NCI-H2227 (cell line): ENCODE results near the gene FADS3.
A peak's percentile ranks its signal among the peaks of the same experiment; 100 is the strongest.

Experiments used
- DNase-seq: peaks from one replicate; lab custom pipeline; 2025; ENCODE audit not compliant: unreplicated experiment; lab: John Stamatoyannopoulos, UW

The FADS3 gene, protein sequence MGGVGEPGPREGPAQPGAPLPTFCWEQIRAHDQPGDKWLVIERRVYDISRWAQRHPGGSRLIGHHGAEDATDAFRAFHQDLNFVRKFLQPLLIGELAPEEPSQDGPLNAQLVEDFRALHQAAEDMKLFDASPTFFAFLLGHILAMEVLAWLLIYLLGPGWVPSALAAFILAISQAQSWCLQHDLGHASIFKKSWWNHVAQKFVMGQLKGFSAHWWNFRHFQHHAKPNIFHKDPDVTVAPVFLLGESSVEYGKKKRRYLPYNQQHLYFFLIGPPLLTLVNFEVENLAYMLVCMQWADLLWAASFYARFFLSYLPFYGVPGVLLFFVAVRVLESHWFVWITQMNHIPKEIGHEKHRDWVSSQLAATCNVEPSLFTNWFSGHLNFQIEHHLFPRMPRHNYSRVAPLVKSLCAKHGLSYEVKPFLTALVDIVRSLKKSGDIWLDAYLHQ

DNA sequence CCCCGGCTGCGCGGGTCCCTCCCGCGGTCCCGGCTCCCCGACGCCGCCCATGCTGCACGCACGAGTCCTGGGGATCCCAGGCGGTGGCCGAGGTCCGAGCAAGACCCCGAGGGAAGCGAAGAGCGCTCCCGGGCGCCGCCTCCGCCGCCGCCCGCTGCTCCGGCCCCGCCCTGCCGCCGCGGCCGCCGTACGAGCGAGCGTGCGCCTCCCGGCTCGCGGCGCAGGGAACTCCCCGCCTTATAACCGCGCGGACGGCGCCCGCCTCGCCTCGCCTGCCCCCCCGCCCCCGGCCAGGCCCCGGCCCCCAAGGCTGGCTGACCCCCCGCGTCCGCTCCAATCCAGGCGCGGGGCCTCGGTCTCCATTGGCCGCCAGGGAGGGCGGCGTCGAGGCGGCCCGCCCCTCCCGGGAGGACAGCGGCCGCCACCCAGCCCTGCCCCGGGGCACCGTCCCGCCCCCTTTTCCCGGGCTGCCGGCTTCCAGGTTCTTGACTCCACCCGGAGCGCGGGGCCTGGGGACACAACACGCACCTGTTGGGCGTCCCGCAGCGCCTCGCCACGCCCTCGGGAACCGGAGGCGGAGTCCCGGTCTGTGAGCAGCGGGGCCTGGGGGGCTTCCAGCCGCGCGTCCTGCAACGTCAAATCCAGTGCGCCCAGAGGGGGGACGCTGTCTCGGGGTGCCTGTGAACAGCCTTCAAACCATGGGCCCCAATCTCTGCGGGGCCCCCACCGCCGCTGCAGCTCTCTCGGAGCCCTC, at the start of gene FADS3:
TSS of gene FADS3 (minus strand) at position 215 of the 754 bp plus-strand sequence. CDS start at position 51, 164 bp downstream.
- peak; percentile 93 for DNase-seq

DNA sequence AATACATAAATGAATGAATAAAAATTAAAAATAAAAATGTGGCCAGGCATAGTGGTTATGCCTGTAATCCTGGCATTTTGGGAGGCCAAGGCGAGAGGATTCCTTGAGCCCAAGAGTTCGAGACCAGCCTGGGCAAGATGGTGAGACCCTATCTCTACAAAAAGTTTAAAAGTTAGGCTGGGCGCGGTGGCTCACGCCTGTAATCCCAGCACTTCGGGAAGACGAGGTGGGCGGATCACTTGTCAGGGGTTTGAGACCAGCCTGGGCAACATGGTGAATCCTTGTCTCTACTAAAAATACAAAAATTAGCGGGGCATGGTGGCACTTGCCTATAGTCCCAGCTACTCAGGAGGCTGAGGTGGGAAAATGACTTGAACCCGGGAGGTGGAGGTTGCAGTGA, 49.1 kb upstream of the FADS3 start:
- DNase-seq, result no peak

DNA sequence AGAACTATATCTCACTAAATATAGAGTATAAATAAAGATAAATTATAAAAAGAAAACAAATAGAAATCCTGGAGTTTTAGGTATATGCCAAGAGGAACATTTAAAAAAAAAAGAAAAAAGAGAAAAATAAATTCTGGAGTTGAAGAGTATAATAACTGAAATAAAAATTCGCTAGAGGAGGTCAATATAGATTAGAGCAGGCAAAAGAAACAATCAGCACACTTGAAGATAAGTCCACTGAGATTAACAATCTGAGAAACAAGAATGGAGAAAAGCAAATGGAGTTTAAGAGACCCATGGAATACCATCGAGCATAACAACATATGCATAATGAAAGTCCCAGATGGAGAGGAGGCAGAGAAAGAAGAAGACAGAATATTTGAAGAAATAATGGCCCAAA, 44.5 kb upstream of the FADS3 start:
- DNase-seq, result no peak

DNA sequence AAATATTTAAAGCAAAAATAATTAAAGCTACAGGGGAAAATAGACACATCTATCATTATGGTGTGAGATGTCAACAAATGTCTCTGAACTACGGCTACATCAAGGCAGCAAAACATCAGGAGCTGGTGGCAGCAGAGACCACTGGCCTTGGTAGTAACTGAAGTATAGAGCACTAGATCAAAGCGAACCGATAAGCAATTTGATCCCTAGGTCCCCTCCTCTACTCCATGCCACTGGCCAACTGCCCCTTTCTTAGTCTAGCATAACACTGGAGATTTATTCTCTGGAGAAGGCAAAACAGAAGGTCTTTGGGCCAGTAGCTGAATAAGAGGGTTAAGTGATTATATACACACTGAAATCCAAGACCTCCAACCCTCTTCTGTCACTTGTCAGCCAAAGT, 39.6 kb upstream of the FADS3 start:
- DNase-seq, result no peak

DNA sequence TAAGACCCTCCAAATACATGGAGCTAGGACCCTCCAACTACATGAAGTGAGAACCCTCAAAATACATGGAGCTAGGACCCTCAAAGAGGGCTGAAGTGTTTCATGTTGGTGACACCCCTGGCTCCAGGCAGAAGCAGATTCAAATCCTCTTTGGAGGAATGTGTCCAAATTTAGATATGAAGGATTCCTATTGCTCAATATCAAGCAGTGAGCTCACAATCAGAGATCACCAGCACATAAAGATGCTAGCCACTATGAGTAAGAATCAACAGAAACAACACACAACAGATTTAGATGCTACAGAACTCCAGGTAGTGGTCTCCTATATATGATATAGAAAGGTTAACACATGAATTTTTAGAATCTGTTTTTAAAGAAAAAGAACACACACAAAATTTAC, 37.3 kb upstream of the FADS3 start:
- DNase-seq, result no peak

DNA sequence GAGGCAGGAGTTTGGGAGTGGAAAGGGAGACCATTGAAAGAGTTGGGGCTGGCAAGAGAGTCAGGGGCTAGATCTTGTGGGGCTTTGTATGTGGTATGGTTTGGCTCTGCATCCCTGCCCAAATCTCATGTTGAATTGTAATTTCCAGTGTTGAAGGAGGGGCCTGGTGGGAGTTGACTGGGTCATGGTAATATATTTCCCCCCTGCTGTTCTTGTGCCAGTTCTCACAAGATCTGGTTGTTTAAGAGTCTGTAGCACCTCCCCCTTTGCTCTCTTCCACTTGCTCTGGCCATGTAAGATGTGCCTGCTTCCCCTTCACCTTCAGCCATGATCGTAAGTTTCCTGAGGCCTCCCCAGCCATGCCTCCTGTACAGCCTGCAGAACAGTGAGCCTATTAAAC, 36.2 kb upstream of the FADS3 start:
- DNase-seq, result no peak

DNA sequence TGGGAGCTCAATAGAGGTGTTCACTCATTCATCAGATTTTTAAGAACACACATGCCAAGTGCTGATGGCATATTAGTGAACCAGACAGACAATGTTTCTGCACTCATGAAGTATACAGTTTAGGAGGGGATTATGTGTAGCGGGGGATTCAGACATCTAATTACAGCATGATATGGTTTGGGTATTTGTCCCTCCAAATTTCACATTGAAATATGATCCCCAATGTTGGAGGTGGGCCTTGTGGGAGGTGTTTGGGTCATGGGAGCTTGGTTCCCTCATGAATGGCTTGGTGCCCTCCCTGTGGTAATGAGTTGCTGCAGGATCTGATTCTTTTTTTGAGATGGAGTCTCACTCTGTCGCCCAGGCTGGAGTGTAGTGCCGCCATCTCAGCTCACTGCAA, 34.9 kb upstream of the FADS3 start:
- DNase-seq, result no peak

DNA sequence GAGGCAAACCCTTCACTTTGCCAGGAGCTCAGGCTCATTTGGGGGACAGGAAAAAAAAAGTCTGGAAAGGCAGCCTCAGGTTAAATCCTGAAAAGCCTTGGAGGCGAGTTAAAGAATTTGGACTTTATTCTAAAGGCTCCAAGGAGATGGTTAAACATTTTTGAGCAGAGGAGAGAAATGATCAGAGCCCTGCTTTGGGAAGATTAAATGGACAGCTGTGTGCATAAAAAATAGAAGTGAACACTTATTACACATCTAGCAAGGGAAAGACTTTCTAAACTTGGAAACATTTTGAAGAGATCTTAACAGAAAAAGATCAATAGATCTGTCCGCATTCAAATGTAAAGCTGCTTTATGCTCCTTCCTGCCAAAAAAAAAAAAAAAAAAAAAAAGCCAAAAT, 34.4 kb upstream of the FADS3 start:
- DNase-seq, result no peak

DNA sequence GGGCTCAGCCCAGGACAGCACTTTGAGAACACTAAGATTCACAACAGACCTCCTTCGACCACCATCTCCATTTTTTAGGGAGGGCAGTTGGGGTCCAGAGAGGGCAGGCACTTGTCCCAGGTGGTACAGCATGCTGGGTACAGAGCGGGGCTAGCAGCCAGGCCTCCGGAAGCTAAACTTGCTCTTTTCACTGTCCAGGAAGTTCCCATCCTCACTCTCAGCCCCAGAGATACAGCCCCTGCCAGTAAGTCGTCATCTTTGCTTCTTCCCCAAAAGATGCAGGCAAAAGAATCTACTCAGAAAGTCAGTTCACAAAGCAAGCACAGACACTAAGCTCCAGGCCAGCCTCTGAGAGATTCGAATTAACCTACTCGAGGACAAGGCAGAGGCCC, 32.7 kb upstream of the FADS3 start:
- DNase-seq, result no peak

DNA sequence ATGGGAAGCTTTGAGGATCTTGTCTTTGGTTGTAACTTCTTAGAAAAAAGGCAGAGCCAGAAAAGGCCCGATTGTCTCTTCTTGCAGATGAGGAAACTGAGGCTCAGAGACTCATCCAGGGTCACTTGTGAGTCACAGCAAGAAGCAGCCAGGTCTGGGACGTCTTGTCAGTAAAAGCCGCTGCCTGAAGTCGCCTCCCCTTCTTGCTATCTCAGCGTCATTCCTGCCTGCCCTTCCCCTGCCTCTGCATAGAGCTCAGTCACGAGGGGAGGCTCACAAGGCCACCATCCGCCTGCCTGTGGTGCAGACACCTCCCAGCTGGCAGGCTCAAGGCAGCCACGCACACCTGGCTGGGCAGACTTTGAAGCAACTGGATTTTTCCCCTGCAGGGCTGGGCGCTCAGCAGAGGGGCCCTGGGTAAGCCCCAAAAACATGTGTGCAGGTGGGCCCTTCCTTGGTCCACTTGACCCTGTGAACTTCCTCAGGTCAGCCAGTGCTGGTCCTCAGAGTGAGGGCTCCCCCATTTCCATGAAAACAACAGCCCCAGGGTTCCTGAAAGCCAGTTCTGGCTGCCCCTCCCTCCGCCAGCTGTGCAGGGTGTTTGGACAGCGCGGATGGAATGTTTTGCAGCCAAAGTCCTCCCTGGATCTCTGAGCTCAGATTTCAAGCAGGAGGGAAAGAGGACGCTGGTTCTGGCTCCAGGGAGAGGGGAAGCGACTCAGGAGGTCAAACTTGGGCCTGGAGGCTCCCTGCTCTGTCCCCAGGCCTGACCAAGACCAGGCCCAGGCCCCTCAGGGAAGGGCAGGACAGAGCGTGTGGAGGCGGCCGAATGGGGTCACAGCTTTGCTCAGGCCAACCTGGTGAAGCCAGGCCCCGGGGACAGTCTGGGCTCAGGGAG, 32.1 kb upstream of the FADS3 start:
- DNase-seq, result peak; percentile 44

DNA sequence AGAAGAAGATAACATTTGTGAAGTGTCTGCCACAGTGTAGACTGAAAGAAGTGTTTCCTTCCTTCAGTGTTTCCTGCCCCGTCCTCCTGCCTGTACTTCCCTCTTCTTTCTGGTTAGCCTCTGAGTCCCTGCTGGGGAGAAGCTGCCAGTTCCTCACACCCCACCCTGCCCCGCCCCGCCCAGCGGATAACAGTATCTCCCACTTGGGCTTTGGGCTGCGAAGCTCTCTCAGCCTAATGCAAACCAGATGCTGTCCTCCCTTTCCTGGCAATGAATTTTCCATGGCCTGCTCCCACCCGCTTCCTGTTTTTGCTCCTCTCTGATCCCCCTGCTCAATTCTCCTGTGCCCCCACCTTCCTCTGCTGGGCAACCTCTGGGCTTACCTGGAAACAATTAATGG, 31.2 kb upstream of the FADS3 start:
- no peak for DNase-seq

DNA sequence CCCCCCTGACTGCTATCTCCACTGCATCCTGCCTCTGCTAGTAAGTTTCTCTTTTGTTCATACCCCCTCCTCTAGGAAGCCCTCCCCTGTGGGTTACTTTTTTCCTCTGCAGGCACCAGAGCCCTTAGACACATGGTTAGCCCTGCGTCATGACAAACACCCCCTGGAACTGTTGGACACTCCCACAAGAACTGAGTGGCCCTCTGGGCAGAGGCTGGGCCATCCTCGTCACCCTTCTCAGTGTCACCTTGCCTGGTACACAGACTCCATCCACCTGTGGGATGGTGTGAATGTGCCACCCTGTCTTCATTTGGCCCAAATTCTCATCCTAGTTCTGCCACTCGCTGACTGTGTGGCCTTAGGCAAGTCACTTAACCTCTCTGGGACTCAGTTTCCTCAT, 30.1 kb upstream of the FADS3 start:
- DNase-seq, result no peak

DNA sequence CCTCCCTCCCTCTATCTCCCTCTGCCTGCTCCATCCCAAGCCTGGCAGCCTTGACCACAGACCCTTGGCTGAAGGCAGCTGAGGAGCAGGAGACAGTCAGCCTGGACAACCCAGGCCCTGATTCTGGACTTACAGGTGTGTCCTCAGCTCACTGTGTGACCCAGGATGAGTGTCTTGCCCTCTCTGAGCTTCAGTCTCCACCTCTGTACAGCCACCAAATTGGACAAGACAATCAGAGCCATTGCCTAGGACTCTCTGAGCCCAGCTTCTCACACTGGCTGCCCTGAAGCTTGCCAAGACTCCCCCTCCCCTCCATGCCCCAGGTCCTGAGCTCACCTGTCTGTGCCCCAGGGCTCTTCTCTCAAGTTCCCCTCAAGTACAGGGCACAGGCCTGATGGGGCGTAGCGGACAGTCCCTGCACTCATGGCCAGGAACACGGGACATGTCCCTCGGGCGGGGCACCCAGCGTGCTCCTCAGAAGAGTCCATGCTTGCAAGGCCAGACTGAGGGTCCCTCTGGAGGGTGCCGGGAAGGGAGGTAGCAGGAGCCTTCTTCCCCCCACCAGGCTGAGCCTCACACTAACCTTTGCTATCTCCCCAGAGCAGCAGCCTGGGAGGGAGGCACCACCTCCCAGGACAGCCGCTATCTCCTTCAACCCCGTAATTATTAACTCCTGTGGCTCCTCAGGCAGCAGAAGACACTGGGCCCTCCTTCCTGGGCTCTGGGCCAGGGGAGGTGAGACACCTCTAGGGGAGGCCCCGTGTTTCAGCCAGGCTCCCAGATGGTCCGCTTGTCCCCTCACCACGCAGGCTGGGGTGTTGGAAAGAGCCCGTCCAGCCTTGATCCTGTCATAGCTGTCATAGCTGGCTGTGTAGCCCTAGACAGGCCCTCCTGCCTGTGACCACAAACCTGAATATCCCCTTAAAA, 28.6 kb upstream of the FADS3 start:
- no peak for DNase-seq

DNA sequence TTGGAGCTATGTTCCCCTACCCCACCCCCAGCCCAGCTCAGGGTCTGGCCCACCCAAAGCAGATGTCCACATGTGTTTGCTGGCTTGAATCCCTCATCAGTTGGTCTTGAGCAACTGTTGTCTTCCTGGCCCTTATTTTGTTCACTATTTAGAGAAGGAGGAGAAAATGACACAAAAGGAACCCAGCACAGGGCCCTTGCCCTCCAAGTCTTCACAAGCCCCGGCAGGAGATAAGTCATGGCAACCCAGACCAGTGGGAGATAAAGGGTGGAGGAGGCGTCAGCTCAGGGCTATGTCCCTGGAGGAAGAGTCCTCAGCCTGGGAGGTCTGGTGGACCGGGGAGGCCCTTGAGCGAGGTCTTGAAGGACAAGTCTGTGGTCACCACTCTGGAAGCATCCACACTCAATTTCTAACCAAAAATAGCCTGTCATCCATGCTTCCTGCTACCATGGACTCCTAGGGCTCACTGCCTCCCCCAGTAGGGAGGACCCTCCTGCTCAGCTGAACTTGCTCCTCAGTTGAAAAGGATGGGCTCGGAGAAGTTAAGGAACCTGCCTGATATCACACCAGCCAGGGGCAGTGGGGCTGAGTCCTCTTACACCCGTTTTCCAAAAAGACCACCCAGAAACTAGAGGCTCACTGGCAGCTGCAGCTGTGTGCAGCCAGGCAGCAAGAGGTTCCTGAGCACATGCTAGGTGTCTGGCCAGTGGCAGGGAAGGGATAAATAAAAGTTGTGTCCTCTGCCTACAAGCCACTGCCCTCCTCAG, 27.8 kb upstream of the FADS3 start:
- no peak for DNase-seq

DNA sequence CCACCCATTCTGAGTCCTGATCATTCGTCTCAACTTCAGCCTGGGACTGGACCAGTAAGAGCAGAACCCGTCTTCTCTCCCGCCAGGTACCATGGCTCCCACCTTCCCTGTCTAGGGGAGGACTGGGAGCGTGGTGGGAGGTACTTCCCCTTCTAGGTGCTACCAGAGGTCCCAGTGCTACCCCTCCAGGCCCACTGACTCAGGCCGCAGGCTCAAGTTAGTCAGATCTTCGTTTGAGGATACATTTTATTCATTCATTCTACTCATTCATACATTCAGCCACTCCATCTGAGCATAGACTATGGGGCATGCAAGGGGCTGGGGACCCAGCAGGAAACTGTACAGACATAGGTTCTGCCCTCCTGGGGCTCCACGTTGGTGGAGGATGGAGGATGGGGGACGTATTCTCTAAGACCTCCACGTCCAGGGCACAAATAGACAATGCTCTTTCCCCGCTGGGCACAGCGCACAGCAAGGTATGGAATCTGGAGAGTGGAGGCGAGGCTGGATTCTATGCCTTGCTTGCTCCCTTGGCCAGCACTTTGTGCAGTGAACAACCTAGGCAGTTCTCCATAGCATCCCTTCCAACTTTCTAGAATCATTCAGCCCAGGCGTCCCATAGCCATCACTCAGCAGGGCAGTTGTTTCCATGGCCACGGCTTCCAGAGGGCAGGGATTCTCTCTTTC, 27.0 kb upstream of the FADS3 start:
- no peak for DNase-seq

DNA sequence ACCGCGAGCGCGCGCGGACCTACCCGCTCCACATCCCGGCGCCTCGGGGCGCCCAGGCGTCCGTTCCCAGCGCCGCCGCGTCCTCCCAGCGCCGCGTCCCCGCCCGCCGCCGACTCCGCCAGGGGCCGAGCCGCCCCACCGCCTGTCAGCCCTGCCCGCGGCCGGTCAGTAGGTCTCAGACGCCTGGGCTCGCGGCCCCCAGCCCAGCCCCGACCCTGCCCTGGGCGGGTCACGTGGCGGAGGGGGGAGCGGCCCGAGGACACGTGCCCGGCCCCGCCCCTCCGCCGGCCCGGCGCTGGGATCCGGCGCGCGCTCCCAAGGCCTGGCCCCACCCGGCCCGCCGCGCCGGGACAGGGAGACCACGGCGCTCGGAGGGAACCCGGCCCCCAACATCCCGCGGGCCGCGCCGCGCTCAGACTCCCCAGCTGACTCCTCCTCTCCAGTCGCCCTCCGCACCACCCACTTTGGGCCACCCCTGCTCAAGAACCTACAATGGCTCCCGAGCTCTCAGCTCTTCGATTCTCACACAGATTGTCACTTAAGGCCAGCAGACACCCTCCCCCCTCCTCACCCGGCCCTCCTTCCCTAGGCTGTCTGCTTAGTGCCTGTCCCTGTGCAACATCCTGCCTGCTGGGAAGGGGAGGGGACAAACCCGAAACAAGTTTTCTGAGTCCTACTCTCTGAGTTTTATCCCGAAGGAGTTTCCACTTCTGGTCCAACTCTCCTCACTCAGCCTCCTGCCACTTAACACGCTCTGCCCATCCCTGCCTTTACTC, 26.2 kb upstream of the FADS3 start, which contains the start of gene RAB3IL1:
TSS of gene RAB3IL1 (minus strand) at position 233 of the 776 bp plus-strand sequence. CDS start at position 34, 199 bp downstream.
- peak; percentile 60 for DNase-seq

DNA sequence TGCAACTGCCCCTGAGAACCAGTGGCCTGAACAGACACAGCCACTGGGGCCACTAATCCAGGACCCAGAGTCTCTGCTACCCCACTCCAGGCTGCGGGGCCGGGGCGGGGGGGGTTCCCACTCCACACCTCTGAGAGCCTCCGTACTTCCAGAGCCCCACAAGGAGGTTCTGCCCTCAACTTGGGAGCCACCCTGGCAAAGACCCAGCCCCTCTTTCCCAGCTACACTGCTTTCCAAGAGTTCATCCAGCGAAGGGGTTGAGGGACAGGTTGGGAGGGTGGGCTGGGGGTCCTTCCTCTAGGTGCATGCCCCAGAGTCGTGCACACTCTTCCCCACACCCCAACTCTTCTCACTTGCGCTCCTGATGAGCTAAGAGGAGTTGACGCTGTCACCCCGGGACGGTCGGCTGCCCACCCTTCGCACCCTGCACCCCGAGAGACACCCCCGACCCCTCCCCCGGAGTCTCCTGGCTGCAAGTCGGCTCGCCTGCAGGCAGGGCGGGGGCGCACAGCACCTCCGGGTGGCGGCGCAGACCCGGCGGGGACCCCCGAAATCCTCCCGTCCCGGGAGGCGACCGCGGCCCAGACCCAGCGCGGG, 25.5 kb upstream of the FADS3 start:
- DNase-seq, result no peak
